ENCODE results near the gene KCNN3.

The KCNN3 gene

GRCh38 chr1:154747740-154748404, 122.2 kb downstream of the KCNN3 start:
- DNase-seq: peak; percentile 79

GRCh38 chr1:154747380-154747739, 122.7 kb downstream of the KCNN3 start:
- no peak for DNase-seq

- DNase-seq: no peak
These were observed 123.3 kb downstream of the KCNN3 start for GRCh38 chr1:154746622-154747299.

- DNase-seq: no peak
These were observed 124.2 kb downstream of the KCNN3 start for GRCh38 chr1:154745750-154746425.

- no peak for DNase-seq
These were observed 124.8 kb downstream of the KCNN3 start for GRCh38 chr1:154745286-154745731.

GRCh38 chr1:154744352-154745035, 125.6 kb downstream of the KCNN3 start:
- DNase-seq: no peak

- DNase-seq: no peak
These were observed 126.5 kb downstream of the KCNN3 start for GRCh38 chr1:154743526-154744036.

- no peak for DNase-seq
These were observed 127.5 kb downstream of the KCNN3 start for GRCh38 chr1:154742606-154743005.

- no peak for DNase-seq
These were observed 128.2 kb downstream of the KCNN3 start for GRCh38 chr1:154741741-154742495.

- DNase-seq: no peak
These were observed 128.8 kb downstream of the KCNN3 start for GRCh38 chr1:154741327-154741726.

- no peak for DNase-seq
These were observed 130.4 kb downstream of the KCNN3 start for GRCh38 chr1:154739654-154740053.

- DNase-seq: no peak
These were observed 133.2 kb downstream of the KCNN3 start for GRCh38 chr1:154736841-154737240.

- no peak for DNase-seq
These were observed 134.3 kb downstream of the KCNN3 start for GRCh38 chr1:154735804-154736168.

- no peak for DNase-seq
These were observed 134.8 kb downstream of the KCNN3 start for GRCh38 chr1:154735061-154735803.

GRCh38 chr1:154733621-154734020, 136.5 kb downstream of the KCNN3 start:
- no peak for DNase-seq

GRCh38 chr1:154730986-154731489, 139.0 kb downstream of the KCNN3 start:
- DNase-seq: no peak

GRCh38 chr1:154730259-154730658, 139.8 kb downstream of the KCNN3 start:
- no peak for DNase-seq

- DNase-seq: no peak
These were observed 140.5 kb downstream of the KCNN3 start for GRCh38 chr1:154729577-154729976.

- DNase-seq: no peak
These were observed 141.0 kb downstream of the KCNN3 start for GRCh38 chr1:154729031-154729442.

GRCh38 chr1:154726896-154727753, 143.0 kb downstream of the KCNN3 start:
- no peak for DNase-seq

GRCh38 chr1:154726443-154726842, 143.6 kb downstream of the KCNN3 start:
- DNase-seq: no peak
